ENCODE measurements around the gene SYNPO.

SYNPO gene

DNA sequence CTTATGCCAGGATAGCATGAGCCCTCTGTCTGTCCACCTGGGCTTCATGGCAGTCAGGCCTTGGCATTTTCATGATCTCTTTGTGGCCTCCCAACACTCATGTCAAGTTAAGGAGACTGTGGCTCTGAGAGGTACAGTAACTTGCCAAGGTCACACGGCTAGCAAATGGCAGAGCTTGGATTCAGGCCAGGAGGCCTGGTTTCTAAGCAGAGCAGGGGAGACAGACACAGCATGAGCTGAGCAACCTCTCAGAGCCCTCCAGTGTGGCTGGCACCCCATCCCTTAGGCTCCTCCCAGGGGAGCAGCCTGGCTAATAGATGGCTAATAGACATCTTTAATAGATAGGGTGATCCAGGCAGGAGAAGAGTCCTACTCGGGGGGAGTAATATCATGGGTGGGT, 4.1 kb downstream of the SYNPO start:
- in situ Hi-C loops (cut with HindIII; ENCODE audit: low sequenced_read_pairs) = no loop called here
- DNase-seq (ENCODE audit: low read depth) = no peak
- TF ChIP-seq, protein P1, sequence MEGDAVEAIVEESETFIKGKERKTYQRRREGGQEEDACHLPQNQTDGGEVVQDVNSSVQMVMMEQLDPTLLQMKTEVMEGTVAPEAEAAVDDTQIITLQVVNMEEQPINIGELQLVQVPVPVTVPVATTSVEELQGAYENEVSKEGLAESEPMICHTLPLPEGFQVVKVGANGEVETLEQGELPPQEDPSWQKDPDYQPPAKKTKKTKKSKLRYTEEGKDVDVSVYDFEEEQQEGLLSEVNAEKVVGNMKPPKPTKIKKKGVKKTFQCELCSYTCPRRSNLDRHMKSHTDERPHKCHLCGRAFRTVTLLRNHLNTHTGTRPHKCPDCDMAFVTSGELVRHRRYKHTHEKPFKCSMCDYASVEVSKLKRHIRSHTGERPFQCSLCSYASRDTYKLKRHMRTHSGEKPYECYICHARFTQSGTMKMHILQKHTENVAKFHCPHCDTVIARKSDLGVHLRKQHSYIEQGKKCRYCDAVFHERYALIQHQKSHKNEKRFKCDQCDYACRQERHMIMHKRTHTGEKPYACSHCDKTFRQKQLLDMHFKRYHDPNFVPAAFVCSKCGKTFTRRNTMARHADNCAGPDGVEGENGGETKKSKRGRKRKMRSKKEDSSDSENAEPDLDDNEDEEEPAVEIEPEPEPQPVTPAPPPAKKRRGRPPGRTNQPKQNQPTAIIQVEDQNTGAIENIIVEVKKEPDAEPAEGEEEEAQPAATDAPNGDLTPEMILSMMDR (IDR thresholded peaks at IDR 0.05; ENCODE audit: low read depth, low read length, missing control alignments) = no peak
- H3K4me3 ChIP-seq (ENCODE audit: low read depth, low read length) = no peak overlapping the region

DNA sequence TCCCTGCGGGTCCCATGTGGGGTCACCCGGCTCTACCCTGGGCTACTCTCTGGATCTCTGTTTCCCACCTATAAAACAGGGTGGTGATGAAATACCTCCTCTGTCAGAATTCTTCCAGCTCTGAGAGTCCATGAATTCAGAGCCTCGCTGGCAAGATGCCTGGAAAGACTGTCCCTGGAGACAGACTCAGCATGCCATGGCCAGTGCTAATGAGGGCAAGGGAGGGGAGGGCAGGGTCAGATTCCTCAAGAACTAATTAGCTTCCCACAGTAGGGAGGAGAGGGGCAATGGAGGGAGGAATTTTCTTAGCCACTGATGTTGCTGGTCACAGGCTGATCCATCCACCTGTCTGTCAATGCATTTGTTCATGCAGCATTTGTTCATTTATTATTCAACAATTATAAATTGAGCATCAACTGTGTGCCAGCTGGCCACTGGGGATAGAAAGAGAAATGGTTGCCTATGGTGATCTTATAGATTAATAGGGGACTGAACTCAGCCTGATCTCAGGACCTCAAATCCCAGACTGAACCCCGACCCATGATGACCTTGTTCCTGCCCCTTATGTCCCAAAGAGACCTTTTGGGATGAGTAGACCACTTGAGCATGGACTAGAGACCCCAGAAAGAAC, 4.7 kb downstream of the SYNPO start:
- no peak for DNase-seq (ENCODE audit: low read depth)
- no peak overlapping the region for H3K4me3 ChIP-seq (ENCODE audit: low read depth, low read length)
- in situ Hi-C loops (cut with HindIII; ENCODE audit: low sequenced_read_pairs) = no loop called here
- TF ChIP-seq, protein P1 (IDR thresholded peaks at IDR 0.05; ENCODE audit: low read depth, low read length, missing control alignments) = no peak

DNA sequence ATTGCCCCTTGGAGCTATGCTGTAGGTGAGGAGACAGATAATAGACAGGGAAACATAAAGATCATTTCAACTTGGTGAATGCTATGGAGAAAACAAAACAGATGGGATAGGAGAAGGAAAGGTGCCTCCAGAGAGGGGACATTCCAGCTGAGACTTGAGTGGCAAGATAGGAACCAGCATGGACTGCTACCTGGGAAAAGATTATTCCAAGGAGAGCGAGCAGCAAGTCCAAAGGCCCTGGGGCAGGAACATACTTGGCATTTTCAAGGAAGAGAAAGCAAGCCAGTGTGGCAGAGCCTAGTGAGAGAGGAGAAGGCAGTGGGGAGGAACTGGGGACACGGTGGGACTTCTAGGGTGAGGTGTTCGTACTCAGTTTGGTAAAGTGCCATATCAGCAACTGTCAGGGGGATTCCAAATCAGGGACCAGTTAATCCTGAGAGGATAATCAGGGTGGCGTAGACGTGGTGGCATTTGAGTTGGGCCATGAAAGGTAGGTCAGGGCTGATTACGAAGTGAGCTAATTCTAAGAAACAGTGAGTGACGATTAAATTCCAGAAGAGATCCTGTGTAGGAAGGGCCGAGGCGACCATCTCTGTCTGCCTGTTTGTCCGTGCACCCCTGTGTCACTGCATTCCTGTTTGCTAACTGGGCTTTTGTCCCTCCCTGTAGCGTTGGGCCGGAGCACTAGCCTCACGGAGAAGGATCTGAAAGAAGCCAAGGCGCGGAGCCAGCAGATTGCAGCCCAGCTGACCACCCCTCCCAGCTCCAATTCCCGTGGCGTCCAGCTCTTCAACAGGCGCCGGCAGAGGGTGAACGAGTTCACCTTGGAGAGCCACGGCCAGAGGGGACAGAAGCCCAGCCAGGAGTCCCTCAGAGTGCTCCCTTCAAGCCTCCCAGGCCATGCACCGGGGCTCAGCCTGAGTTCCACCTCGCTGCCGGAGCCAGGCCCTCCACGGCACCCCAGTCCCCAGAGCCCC, 7.1 kb downstream of the SYNPO start:
- in situ Hi-C loops (cut with HindIII; ENCODE audit: low sequenced_read_pairs) = no loop called here
- TF ChIP-seq, protein P1 (IDR thresholded peaks at IDR 0.05; ENCODE audit: low read depth, low read length, missing control alignments) = no peak
- H3K4me3 ChIP-seq (ENCODE audit: low read depth, low read length) = no peak overlapping the region
- DNase-seq (ENCODE audit: low read depth) = no peak

DNA sequence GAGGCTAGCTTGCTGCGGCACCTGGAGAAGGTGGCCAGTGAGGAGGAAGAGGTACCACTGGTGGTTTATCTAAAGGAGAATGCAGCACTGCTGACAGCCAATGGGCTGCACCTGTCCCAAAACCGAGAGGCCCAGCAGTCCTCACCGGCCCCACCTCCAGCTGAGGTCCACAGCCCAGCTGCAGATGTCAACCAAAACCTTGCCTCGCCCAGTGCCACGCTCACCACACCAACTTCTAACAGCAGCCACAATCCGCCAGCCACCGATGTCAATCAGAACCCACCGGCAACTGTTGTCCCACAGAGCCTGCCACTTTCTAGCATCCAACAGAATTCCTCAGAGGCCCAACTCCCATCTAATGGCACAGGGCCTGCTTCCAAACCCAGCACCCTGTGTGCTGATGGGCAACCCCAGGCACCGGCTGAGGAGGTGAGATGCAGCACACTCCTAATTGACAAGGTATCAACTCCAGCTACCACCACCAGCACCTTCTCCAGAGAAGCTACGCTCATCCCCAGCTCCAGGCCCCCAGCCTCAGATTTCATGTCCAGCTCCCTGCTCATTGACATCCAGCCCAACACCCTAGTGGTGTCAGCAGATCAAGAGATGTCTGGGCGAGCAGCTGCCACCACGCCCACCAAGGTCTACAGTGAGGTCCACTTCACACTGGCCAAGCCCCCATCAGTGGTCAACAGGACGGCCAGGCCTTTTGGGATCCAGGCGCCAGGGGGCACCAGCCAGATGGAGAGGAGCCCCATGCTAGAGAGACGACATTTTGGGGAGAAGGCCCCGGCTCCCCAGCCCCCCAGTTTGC, 8.0 kb downstream of the SYNPO start:
- DNase-seq (ENCODE audit: low read depth) = no peak
- no peak overlapping the region for H3K4me3 ChIP-seq (ENCODE audit: low read depth, low read length)
- in situ Hi-C loops (cut with HindIII; ENCODE audit: low sequenced_read_pairs) = no loop called here
- TF ChIP-seq, protein P1 (IDR thresholded peaks at IDR 0.05; ENCODE audit: low read depth, low read length, missing control alignments) = no peak

DNA sequence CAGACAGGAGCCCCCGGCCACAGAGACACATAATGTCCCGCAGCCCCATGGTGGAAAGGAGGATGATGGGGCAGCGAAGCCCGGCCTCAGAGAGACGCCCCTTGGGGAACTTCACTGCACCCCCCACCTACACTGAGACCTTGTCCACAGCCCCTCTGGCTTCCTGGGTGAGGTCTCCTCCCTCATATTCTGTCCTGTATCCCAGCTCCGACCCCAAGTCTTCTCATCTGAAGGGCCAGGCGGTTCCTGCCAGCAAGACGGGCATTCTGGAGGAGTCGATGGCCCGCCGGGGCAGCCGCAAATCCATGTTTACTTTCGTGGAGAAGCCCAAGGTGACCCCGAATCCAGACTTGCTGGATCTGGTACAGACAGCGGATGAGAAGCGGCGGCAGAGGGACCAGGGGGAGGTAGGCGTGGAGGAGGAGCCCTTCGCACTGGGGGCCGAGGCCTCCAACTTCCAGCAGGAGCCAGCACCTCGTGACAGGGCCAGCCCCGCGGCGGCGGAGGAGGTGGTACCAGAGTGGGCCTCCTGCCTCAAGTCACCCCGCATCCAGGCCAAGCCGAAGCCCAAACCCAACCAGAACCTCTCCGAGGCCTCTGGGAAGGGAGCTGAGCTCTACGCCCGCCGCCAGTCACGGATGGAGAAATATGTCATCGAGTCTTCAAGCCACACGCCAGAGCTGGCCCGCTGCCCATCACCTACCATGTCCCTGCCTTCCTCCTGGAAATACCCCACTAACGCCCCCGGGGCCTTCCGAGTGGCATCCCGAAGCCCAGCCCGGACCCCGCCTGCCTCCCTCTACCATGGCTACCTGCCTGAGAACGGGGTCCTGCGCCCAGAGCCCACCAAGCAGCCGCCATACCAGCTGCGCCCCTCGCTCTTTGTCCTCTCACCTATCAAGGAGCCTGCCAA, 8.9 kb downstream of the SYNPO start:
- TF ChIP-seq, protein P1 (IDR thresholded peaks at IDR 0.05; ENCODE audit: low read depth, low read length, missing control alignments) = no peak
- DNase-seq (ENCODE audit: low read depth) = no peak
- in situ Hi-C loops (cut with HindIII; ENCODE audit: low sequenced_read_pairs) = loop anchor here (25.0 kb wide), 1 partner anchor 187 kb away; no protein-coding TSS in a partner anchor
- H3K4me3 ChIP-seq (ENCODE audit: low read depth, low read length) = no peak overlapping the region

All from astrocyte of the cerebellum (primary cell).